B cell (primary cell): Measurements from ENCODE around the gene RCN2. TPM values are rescaled to one million over a fixed set of nuclear protein-coding genes. Genes with fewer than 3 reads are reported as not detected.

Experiments used
- ATAC-seq: fragments of 200-7000 bp; cut with Tn5 transposase; one replicate; pipeline ENCODE4 v1.10.0; 2021; ENCODE audit warnings: low read depth, mild to moderate bottlenecking, moderate number of reproducible peaks, moderate library complexity
- CTCF ChIA-PET: fragments of 350-600 bp; sonication (Branson Sonifier 250); formaldehyde crosslinking; loops from one replicate; lab custom pipeline; 2021; ENCODE audit warnings: antibody characterized with exemption, inconsistent platforms; lab: Charles Lee
- POLR2A ChIA-PET: fragments of 350-600 bp; sonication (Branson Sonifier 250); formaldehyde crosslinking; loops from one replicate; lab custom pipeline; 2021; ENCODE audit warnings: antibody characterized with exemption; lab: Charles Lee
- DNase-seq: peaks from one replicate; pipeline ENCODE4 v3.0.0; 2013
- H2AFZ ChIP-seq: 2 replicates; pipeline ENCODE4 v1.6.1; 2012; ENCODE audit warnings: mild to moderate bottlenecking, low read depth, low read length; ENCODE audit not compliant: insufficient read depth, poor library complexity, severe bottlenecking
- H3K27ac ChIP-seq, 2 donors: 1 replicate in 1 of 2; 2 replicates in 1 of 2; pipeline ENCODE4 v1.5.1; 2012 to 2013; ENCODE audit warnings: low read length in 2 of 2, mild to moderate bottlenecking in 2 of 2, moderate library complexity in 1 of 2
- H3K27me3 ChIP-seq, 4 experiments: fragments of 200-600 bp in 1 of 4; sonication (generic) in 1 of 4; replicated peaks in 1 of 4; 1 replicate in 2 of 4; 2 replicates in 2 of 4; pipeline versions ENCODE4 v1.6.1 to v1.7.0; 2013 to 2016; ENCODE audit warnings: low read length in 3 of 4, mild to moderate bottlenecking in 2 of 4, mixed read lengths in 1 of 4, moderate library complexity in 1 of 4; ENCODE audit not compliant: insufficient read depth in 4 of 4, control insufficient read depth in 3 of 4; ENCODE audit errors: control extremely low read depth in 1 of 4
- H3K36me3 ChIP-seq, 2 experiments: replicated peaks in 1 of 2; 1 replicate in 1 of 2; 2 replicates in 1 of 2; pipeline versions ENCODE4 v1.6.1 to v1.7.1; 2013; ENCODE audit warnings: low read length in 1 of 2; ENCODE audit not compliant: insufficient read depth in 2 of 2, control insufficient read depth in 1 of 2; ENCODE audit errors: control extremely low read depth in 1 of 2, extremely low read depth in 1 of 2
- H3K4me1 ChIP-seq, 2 donors: fragments of 200-600 bp in 1 of 2; sonication (generic) in 1 of 2; 1 replicate in 1 of 2; 2 replicates in 1 of 2; pipeline versions ENCODE4 v1.5.1 to v1.6.1; 2013 to 2017; ENCODE audit warnings: low read length in 2 of 2; ENCODE audit not compliant: control insufficient read depth in 2 of 2, insufficient read depth in 2 of 2
- H3K4me2 ChIP-seq: replicated peaks from 2 replicates; pipeline ENCODE3; 2012; ENCODE audit warnings: mild to moderate bottlenecking, low read depth, low read length; ENCODE audit not compliant: poor library complexity, severe bottlenecking
- H3K4me3 ChIP-seq, 5 experiments: fragments of 200-600 bp in 1 of 5; sonication (generic) in 1 of 5; 1 replicate in 3 of 5; 2 replicates in 2 of 5; pipeline versions ENCODE4 v1.5.1 to v1.7.0; 2011 to 2016; ENCODE audit warnings: low read length in 4 of 5, mild to moderate bottlenecking in 4 of 5, low read depth in 2 of 5, control low read depth in 1 of 5, moderate library complexity in 1 of 5; ENCODE audit not compliant: insufficient read depth in 1 of 5; ENCODE audit errors: control extremely low read depth in 1 of 5, extremely low read depth in 1 of 5
- H3K79me2 ChIP-seq: fragments of 200-600 bp; sonication (generic); one replicate; pipeline ENCODE4 v1.6.0; 2016; ENCODE audit warnings: low read length; ENCODE audit not compliant: control insufficient read depth, insufficient read depth
- H3K9ac ChIP-seq: fragments of 200-600 bp; sonication (generic); 2 replicates; pipeline ENCODE4 v1.6.1; 2017; ENCODE audit warnings: mild to moderate bottlenecking, low read length, moderate library complexity
- H3K9me3 ChIP-seq, 3 donors: one replicate each; pipeline versions ENCODE4 v1.6.1 to v1.7.1; 2013; ENCODE audit warnings: low read length in 2 of 3; ENCODE audit not compliant: control insufficient read depth in 2 of 3, insufficient read depth in 1 of 3; ENCODE audit errors: control extremely low read depth in 1 of 3
- H4K20me1 ChIP-seq: 2 replicates; pipeline ENCODE4 v1.6.0; 2012; ENCODE audit warnings: mild to moderate bottlenecking, low read length; ENCODE audit not compliant: insufficient read depth, control insufficient read depth, poor library complexity, severe bottlenecking
- H3K27ac Mint-ChIP-seq: one replicate; pipeline ENCODE4 v1.8.0; 2021; ENCODE audit warnings: mixed read lengths
- H3K27me3 Mint-ChIP-seq: one replicate; pipeline ENCODE4 v1.8.0; 2021; ENCODE audit warnings: mixed read lengths
- H3K4me1 Mint-ChIP-seq: one replicate; pipeline ENCODE4 v1.8.0; 2021; ENCODE audit warnings: mixed read lengths
- H3K4me3 Mint-ChIP-seq: one replicate; pipeline ENCODE4 v1.8.0; 2021; ENCODE audit warnings: mixed read lengths
- H3K9me3 Mint-ChIP-seq: one replicate; pipeline ENCODE4 v1.8.0; 2022; ENCODE audit warnings: mixed read lengths; ENCODE audit not compliant: insufficient read depth
- CTCF ChIP-seq: fragments of 200-600 bp; IDR thresholded peaks from one replicate; pipeline ENCODE4 v1.8.0; 2022; ENCODE audit warnings: antibody characterized with exemption, mild to moderate bottlenecking
- EZH2 ChIP-seq: IDR thresholded peaks from 2 replicates; pipeline ENCODE4 v1.6.1; 2012; ENCODE audit warnings: borderline replicate concordance, low read depth, mild to moderate bottlenecking, moderate library complexity, low read length; ENCODE audit not compliant: insufficient read depth, poor library complexity, severe bottlenecking
- WGBS: methylation state at CpG from one replicate; pipeline ENCODE4 v1.1.5; 2013; ENCODE audit warnings: missing lambda C conversion rate; ENCODE audit not compliant: insufficient coverage; 5-methylcytosine and 5-hydroxymethylcytosine counted together
- intact Hi-C: fragments of 100-400 bp; cut with micrococcal nuclease; formaldehyde crosslinking; loops from one replicate; pipeline ENCODE4 v1.10.0; 2022
- polyA plus RNA-seq: library from polyadenylated mRNA; depleted of rRNA; stranded (reverse); fragments of >200 nt; gene quantifications from 2 replicates; pipeline ENCODE4 v1.2.3, GENCODE V29; 2012
- total RNA-seq, 2 donors: library from RNA; stranded (reverse); fragments of 120-200 nt in 1 of 2; gene quantifications; 1 replicate in 1 of 2; 2 replicates in 1 of 2; pipeline versions ENCODE4 v1.2.3 to v1.2.4, GENCODE V29; 2013 to 2022

Gene RCN2
- total and polyA plus RNA-seq, 2 donors (not counting 1 experiment from before 2014, with no cell fraction given): 16.7 to 27.8 TPM

GRCh38 chr15:76979996-76980520 is 48.5 kb downstream of the RCN2 start:
- Histone ChIP-seq H3K27ac (no peak overlapping the region), H3K4me2 (no peak overlapping the region), H3K4me1 (peaks cover 3 to 6% of the 10 kb centered on the region in 2 donors), H3K4me3 (no peak overlapping the region), H3K9me3 (peaks cover 0 to 11% (median 0%) of the 10 kb centered on the region in 3 donors), H3K36me3 (no peaks in the 10 kb centered on the region), H3K79me2 (no peaks in the 10 kb centered on the region), H4K20me1 (no peaks in the 10 kb centered on the region), H3K27me3 (peaks cover 0 to 10% (median 0%) of the 10 kb centered on the region in 4 experiments), H3K9ac (no peak overlapping the region), H2AFZ (no peak overlapping the region)
- TF ChIP-seq CTCF (no peak), EZH2 (no peak)
- 92% methylated on average over 7 of the region's 7 CpGs for WGBS
- DNase-seq (no peak), ATAC-seq (no peak)
- intact Hi-C loops: no loop called here
- POLR2A ChIA-PET: no interaction called here
- H3K9me3 Mint-ChIP-seq: no peaks in the 10 kb centered on the region
- no peak overlapping the region for H3K4me3 Mint-ChIP-seq
- peaks cover 4% of the 10 kb centered on the region for H3K27me3 Mint-ChIP-seq
- peaks cover 3% of the 10 kb centered on the region for H3K4me1 Mint-ChIP-seq
- CTCF ChIA-PET: interaction anchor here (1.8 to 2.2 kb wide), 2 partner anchors 51 to 55 kb away, joined by 4 to 7 read pairs; no protein-coding TSS in a partner anchor
- H3K27ac Mint-ChIP-seq: no peak overlapping the region

DNA sequence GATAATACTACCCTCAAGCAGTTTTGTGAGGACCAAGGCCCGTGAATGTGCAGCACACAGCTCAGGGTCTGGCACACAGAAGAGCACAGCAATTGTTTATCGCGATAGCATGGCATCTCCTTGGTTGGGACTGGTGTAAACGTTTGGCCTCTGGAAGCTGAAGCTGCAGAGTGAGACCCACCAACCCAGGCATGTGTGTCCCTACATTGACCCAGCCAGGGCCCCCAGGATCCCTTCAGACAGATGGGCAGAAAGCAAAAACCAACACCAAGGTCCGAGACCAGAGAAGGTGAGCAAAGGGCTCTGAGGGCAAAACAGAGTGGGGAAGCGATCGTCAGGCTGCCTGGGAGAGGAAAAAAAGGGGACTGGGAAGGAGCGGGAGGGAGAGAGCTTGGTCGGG is 50.8 kb downstream of the RCN2 start:
- no peak overlapping the region for H3K27ac ChIP-seq
- POLR2A ChIA-PET: interaction anchor here (1.7 kb wide), 1 partner anchor 13 kb away, joined by 4 read pairs; the partner anchor contains the start of gene PSTPIP1

More for the DNA sequence above, 50.8 kb downstream of the RCN2 start:
- no peaks in the 10 kb centered on the region for H3K79me2 ChIP-seq
- H3K27me3 Mint-ChIP-seq: peaks cover 4% of the 10 kb centered on the region
- H3K4me1 ChIP-seq: no peaks in the 10 kb centered on the region
- intact Hi-C loops: no loop called here
- no peak overlapping the region for H3K9ac ChIP-seq
- peaks cover 0 to 10% (median 0%) of the 10 kb centered on the region in 4 experiments for H3K27me3 ChIP-seq
- no peak overlapping the region for H3K4me2 ChIP-seq
- 93% methylated on average over 9 of the region's 9 CpGs for WGBS
- H3K4me3 ChIP-seq: no peak overlapping the region
- H3K9me3 Mint-ChIP-seq: no peaks in the 10 kb centered on the region
- CTCF ChIA-PET: interaction anchor here (0.9 to 1.4 kb wide), 3 partner anchors 9 to 19 kb away, joined by 3 read pairs; no protein-coding TSS in a partner anchor
- no peak overlapping the region for H3K27ac Mint-ChIP-seq
- ATAC-seq (no peak), DNase-seq (no peak)
- TF ChIP-seq EZH2: no peak
- no peak for TF ChIP-seq CTCF
- H3K9me3 ChIP-seq: peaks cover 0 to 11% (median 0%) of the 10 kb centered on the region in 3 donors
- no peaks in the 10 kb centered on the region for H3K36me3 ChIP-seq
- H3K4me1 Mint-ChIP-seq: no peaks in the 10 kb centered on the region
- H4K20me1 ChIP-seq: no peaks in the 10 kb centered on the region
- no peak overlapping the region for H2AFZ ChIP-seq
- H3K4me3 Mint-ChIP-seq: no peak overlapping the region
